Thoracic aorta (tissue), 2 donors: ENCODE results near the gene DBN1. TPM values are rescaled to one million over a fixed set of nuclear protein-coding genes. Genes with fewer than 3 reads are reported as not detected.

ENCODE experiments used
- ATAC-seq: fragments of 150-250 bp; one replicate; pipeline ENCODE4 v1.8.0; 2017; ENCODE audit warnings: low read depth; ENCODE audit not compliant: insufficient number of reproducible peaks, low FRiP score
- DNase-seq: peaks from one replicate; pipeline ENCODE4 v3.0.0-alpha.2; 2020; ENCODE audit warnings: low spot score
- H3K27ac ChIP-seq, 2 donors: fragments of 200-600 bp; sonication (generic); 1 replicate in 1 of 2; 2 replicates in 1 of 2; pipeline ENCODE4 v1.5.1; 2016; ENCODE audit warnings: mild to moderate bottlenecking in 2 of 2, moderate library complexity in 2 of 2
- H3K27me3 ChIP-seq: fragments of 200-600 bp; sonication (generic); replicated peaks from 2 replicates; pipeline ENCODE4 v1.6.0; 2016; ENCODE audit warnings: mild to moderate bottlenecking; ENCODE audit not compliant: insufficient read depth
- H3K36me3 ChIP-seq: fragments of 200-600 bp; sonication (generic); one replicate; pipeline ENCODE4 v1.5.1; 2016
- H3K4me1 ChIP-seq, 2 donors: fragments of 200-600 bp; sonication (generic); 1 replicate in 1 of 2; 2 replicates in 1 of 2; pipeline versions ENCODE4 v1.5.1 to v1.6.0; 2016; ENCODE audit warnings: low read depth in 2 of 2, mild to moderate bottlenecking in 1 of 2; ENCODE audit not compliant: control insufficient read depth in 1 of 2
- H3K4me3 ChIP-seq: fragments of 200-600 bp; sonication (generic); 2 replicates; pipeline ENCODE4 v1.5.1; 2016; ENCODE audit warnings: mild to moderate bottlenecking
- H3K9me3 ChIP-seq: fragments of 200-600 bp; sonication (generic); 2 replicates; pipeline ENCODE4 v1.5.1; 2016
- CTCF ChIP-seq: fragments of 200-600 bp; sonication (generic); IDR thresholded peaks from one replicate; pipeline ENCODE4 v1.5.1; 2019; ENCODE audit warnings: antibody characterized with exemption
- total RNA-seq, 2 donors: library from RNA; depleted of rRNA; stranded (reverse); fragments of >200 nt; gene quantifications; one replicate each; pipeline versions ENCODE4 v1.1.0 to v1.2.3, GENCODE V29; 2016

The DBN1 gene
- total RNA-seq, 2 donors from 2014 or later: 91.2 to 132 TPM

- no peak overlapping the region for H3K4me3 ChIP-seq
- H3K27me3 ChIP-seq: no peaks in the 10 kb centered on the region
- H3K36me3 ChIP-seq: peaks cover 58% of the 10 kb centered on the region
- no peak for ATAC-seq
- no peak for DNase-seq
- peaks cover 0 to 16% of the 10 kb centered on the region in 2 donors for H3K4me1 ChIP-seq
- no peaks in the 10 kb centered on the region for H3K9me3 ChIP-seq
- no peak overlapping the region for H3K27ac ChIP-seq
- no peak for TF ChIP-seq CTCF
Observed at GRCh38 chr5:177435847-177436536, 37.4 kb downstream of the DBN1 start.

- peaks cover 0 to 16% of the 10 kb centered on the region in 2 donors for H3K4me1 ChIP-seq
- ATAC-seq: no peak
- H3K36me3 ChIP-seq: peaks cover 55% of the 10 kb centered on the region
- DNase-seq: no peak
- H3K4me3 ChIP-seq: no peak overlapping the region
- TF ChIP-seq CTCF: no peak
- no peak overlapping the region for H3K27ac ChIP-seq
- no peaks in the 10 kb centered on the region for H3K9me3 ChIP-seq
- no peaks in the 10 kb centered on the region for H3K27me3 ChIP-seq
Observed at GRCh38 chr5:177434942-177435738, 38.3 kb downstream of the DBN1 start.

GRCh38 chr5:177434437-177434836, 39.0 kb downstream of the DBN1 start:
- ATAC-seq: no peak
- DNase-seq: no peak
- Histone ChIP-seq H3K9me3 (no peaks in the 10 kb centered on the region), H3K4me3 (no peak overlapping the region), H3K4me1 (peaks cover 0 to 16% of the 10 kb centered on the region in 2 donors), H3K27ac (no peak overlapping the region), H3K27me3 (no peaks in the 10 kb centered on the region), H3K36me3 (peaks cover 55% of the 10 kb centered on the region)
- TF ChIP-seq CTCF: no peak

GRCh38 chr5:177433658-177434217, 39.7 kb downstream of the DBN1 start:
- Histone ChIP-seq H3K27ac (no peak overlapping the region), H3K27me3 (no peaks in the 10 kb centered on the region), H3K36me3 (peaks cover 54% of the 10 kb centered on the region), H3K4me1 (peaks cover 0 to 21% of the 10 kb centered on the region in 2 donors), H3K4me3 (no peak overlapping the region), H3K9me3 (no peaks in the 10 kb centered on the region)
- ATAC-seq (no peak), DNase-seq (no peak)
- no peak for TF ChIP-seq CTCF
